ENCODE results near the gene LRRC74A.

DNA sequence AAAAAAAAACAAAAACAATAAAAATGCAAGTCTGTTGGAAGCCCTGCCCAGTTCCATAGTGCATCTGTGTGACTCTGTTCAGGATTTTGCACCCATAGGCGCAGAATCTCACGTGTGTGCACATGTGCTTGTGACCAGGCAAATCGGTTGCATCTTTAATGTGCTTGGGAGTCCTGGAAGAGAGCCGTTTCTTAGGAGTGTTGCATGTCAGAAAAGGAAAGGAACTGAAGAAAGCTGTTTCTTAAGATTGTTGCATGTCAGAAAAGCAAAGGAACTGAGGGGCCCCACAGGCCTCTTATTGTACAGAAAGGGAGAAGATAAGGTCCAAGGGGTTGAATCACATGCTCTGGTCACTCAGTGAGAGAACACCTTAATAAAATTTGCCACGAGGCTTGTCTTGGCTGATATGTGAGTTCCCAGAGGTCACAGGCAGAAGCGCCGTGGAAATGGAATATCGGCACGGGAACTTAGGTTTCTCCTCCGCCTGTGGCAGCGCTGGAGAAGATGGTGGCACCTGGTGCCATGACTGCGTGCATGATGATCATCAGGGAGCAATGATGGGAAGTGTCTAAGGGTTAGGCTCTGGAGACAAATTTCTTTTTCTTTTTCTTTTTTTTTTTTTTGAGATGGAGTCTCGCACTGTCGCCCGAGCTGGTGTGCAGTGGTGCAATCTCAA is 90.0 kb downstream of the LRRC74A start:
- no peak for TF ChIP-seq ISL1 (CRISPR knock-in tag; IDR thresholded peaks at IDR 0.05)
- TF ChIP-seq ZNF565 (CRISPR knock-in tag; conservative IDR thresholded peaks at IDR 0.05; ENCODE audit: low read depth) = no peak
- TF ChIP-seq ZFP3 (CRISPR knock-in tag; IDR thresholded peaks at IDR 0.05) = no peak

Measured in SK-N-SH treated with all-trans-retinoic acid at 6 μM for 48 hours (cell line).